ENCODE measurements around the gene PDE4A. TPM values are rescaled to one million over a fixed set of nuclear protein-coding genes. Genes with fewer than 3 reads are reported as not detected.

PDE4A gene
- polyA plus RNA-seq, 3 donors, result 4.7 to 14.8 (median 5.8) TPM

DNA sequence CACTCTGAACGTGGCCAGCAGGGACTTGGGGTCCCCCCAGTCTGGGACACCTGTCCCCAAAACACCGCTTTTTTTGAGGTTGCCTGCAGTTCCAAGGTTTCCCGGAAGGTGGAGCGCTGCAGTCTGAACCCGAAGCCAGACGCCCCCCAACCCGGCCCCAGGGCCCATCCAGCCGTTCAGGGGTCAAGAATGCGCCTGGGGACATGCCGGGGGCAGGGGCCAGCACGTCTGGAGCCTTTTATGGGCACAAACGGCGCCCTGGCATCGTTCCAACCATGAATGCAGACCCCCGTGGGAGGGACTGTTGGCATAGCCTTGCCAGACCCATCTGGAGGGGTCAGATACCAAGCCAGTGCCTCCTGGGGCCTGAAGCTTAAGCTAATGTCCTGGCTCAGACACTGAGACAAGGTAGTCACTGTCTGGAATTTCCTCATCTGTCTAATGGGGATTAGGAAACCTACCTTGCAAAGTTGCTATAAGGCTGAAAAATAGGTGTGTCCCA is 90.0 kb downstream of the PDE4A start:
- no peaks in the 10 kb centered on the region for H3K36me3 ChIP-seq (replicated peaks in 1 of 2; ENCODE audit: control insufficient read depth in 1 of 2, insufficient read depth in 2 of 2, low read length in 2 of 2)
- Mint-ChIP-seq H3K9me3 (peaks cover 0 to 8% (median 4%) of the 10 kb centered on the region in 7 donors), H3K4me3 (no peak overlapping the region), H3K4me1 (peaks cover 23% of the 10 kb centered on the region), H3K27me3 (ENCODE audit: low read depth in 3 of 3) (peaks cover 24 to 32% (median 25%) of the 10 kb centered on the region in 3 donors), H3K27ac (no peak overlapping the region), H3K36me3 (peaks cover 3 to 9% of the 10 kb centered on the region in 2 donors)
- WGBS (ENCODE audit: insufficient coverage), result 7% methylated on average over 15 of the region's 15 CpGs
- peaks cover 0 to 21% of the 10 kb centered on the region in 2 donors for H3K9me3 ChIP-seq (replicated peaks in 1 of 2; ENCODE audit: control insufficient read depth in 1 of 2, insufficient read depth in 1 of 2, low read length in 2 of 2)
- H3K27ac ChIP-seq (ENCODE audit: low read depth in 1 of 2, low read length in 2 of 2), result no peak overlapping the region
- TF ChIP-seq, protein P1, sequence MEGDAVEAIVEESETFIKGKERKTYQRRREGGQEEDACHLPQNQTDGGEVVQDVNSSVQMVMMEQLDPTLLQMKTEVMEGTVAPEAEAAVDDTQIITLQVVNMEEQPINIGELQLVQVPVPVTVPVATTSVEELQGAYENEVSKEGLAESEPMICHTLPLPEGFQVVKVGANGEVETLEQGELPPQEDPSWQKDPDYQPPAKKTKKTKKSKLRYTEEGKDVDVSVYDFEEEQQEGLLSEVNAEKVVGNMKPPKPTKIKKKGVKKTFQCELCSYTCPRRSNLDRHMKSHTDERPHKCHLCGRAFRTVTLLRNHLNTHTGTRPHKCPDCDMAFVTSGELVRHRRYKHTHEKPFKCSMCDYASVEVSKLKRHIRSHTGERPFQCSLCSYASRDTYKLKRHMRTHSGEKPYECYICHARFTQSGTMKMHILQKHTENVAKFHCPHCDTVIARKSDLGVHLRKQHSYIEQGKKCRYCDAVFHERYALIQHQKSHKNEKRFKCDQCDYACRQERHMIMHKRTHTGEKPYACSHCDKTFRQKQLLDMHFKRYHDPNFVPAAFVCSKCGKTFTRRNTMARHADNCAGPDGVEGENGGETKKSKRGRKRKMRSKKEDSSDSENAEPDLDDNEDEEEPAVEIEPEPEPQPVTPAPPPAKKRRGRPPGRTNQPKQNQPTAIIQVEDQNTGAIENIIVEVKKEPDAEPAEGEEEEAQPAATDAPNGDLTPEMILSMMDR (IDR thresholded peaks at IDR 0.05), result peak; percentile 81
- H3K27me3 ChIP-seq (ENCODE audit: control insufficient read depth in 2 of 2, insufficient read depth in 2 of 2, low read length in 2 of 2), result peaks cover 19 to 25% of the 10 kb centered on the region in 2 donors
- peak overlapping the region; percentile 68 for H2AFZ ChIP-seq (ENCODE audit: insufficient read depth, low read depth, low read length, poor library complexity, severe bottlenecking)
- no peak overlapping the region for H3K9ac ChIP-seq (ENCODE audit: insufficient read depth, low read length, poor library complexity, severe bottlenecking)
- H3K79me2 ChIP-seq (ENCODE audit: insufficient read depth, low read length), result no peaks in the 10 kb centered on the region
- H3K4me3 ChIP-seq (replicated peaks in 1 of 3; ENCODE audit: low read depth in 2 of 3, low read length in 3 of 3), result no peak overlapping the region
- no peaks in the 10 kb centered on the region for H4K20me1 ChIP-seq (ENCODE audit: insufficient read depth, low read length)
- intact Hi-C loops (cut with micrococcal nuclease), result no loop called here
- DNase-seq, result peak in 2 of 3 donors; percentile 20 to 24
- H3K4me2 ChIP-seq (replicated peaks; ENCODE audit: extremely low read depth, low read length, poor library complexity, severe bottlenecking), result peak overlapping the region; percentile 5
- H3K4me1 ChIP-seq (ENCODE audit: control insufficient read depth in 1 of 2, insufficient read depth in 2 of 2, low read length in 2 of 2), result peaks cover 13 to 24% of the 10 kb centered on the region in 2 donors

DNA sequence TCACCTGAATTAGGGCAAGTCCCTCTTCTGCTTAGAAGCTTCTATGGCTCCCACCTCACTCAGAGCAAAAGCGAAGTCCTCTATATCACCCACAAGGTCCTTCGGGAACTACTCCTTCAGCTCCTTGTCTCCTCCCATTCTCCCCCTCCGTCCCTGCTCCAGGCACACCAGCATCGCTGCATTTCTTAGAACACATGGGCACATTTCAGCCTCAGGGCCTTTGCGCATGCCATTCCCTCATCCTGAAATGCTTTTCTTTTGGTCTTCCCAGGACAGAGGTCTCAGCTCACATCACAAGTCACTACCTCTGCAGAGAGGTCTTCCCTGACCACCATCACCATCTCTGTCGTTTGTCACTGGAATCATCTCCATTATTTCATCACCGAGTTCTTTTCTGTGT is 92.9 kb downstream of the PDE4A start:
- TF ChIP-seq, protein P1 (IDR thresholded peaks at IDR 0.05), result no peak
- Mint-ChIP-seq H3K4me1 (peaks cover 28% of the 10 kb centered on the region), H3K27me3 (ENCODE audit: low read depth in 3 of 3) (peaks cover 46 to 61% (median 50%) of the 10 kb centered on the region in 3 donors), H3K9me3 (peaks cover 0 to 17% (median 9%) of the 10 kb centered on the region in 7 donors), H3K36me3 (peaks cover 3 to 15% of the 10 kb centered on the region in 2 donors), H3K27ac (no peak overlapping the region), H3K4me3 (peak overlapping the region in 1 of 2 donors; percentile 87)
- no peak for DNase-seq
- WGBS (ENCODE audit: insufficient coverage), result 86% methylated on average over 5 of the region's 7 CpGs
- Histone ChIP-seq H3K4me3 (replicated peaks in 1 of 3; ENCODE audit: low read depth in 2 of 3, low read length in 3 of 3) (no peak overlapping the region), H3K4me1 (ENCODE audit: control insufficient read depth in 1 of 2, insufficient read depth in 2 of 2, low read length in 2 of 2) (peaks cover 19 to 37% of the 10 kb centered on the region in 2 donors), H3K9ac (ENCODE audit: insufficient read depth, low read length, poor library complexity, severe bottlenecking) (no peak overlapping the region), H3K27me3 (ENCODE audit: control insufficient read depth in 2 of 2, insufficient read depth in 2 of 2, low read length in 2 of 2) (peaks cover 43 to 53% of the 10 kb centered on the region in 2 donors), H2AFZ (ENCODE audit: insufficient read depth, low read depth, low read length, poor library complexity, severe bottlenecking) (no peak overlapping the region), H3K27ac (ENCODE audit: low read depth in 1 of 2, low read length in 2 of 2) (no peak overlapping the region), H3K79me2 (ENCODE audit: insufficient read depth, low read length) (no peaks in the 10 kb centered on the region), H4K20me1 (ENCODE audit: insufficient read depth, low read length) (no peaks in the 10 kb centered on the region), H3K4me2 (replicated peaks; ENCODE audit: extremely low read depth, low read length, poor library complexity, severe bottlenecking) (no peak overlapping the region), H3K36me3 (replicated peaks in 1 of 2; ENCODE audit: control insufficient read depth in 1 of 2, insufficient read depth in 2 of 2, low read length in 2 of 2) (no peaks in the 10 kb centered on the region), H3K9me3 (replicated peaks in 1 of 2; ENCODE audit: control insufficient read depth in 1 of 2, insufficient read depth in 1 of 2, low read length in 2 of 2) (peaks cover 0 to 34% of the 10 kb centered on the region in 2 donors)
- intact Hi-C loops (cut with micrococcal nuclease), result no loop called here
